Esophagus muscularis mucosa (tissue), 4 donors: ENCODE results near the gene CAMSAP1. TPM values are rescaled to one million over a fixed set of nuclear protein-coding genes. Genes with fewer than 3 reads are reported as not detected.

Source experiments
- DNase-seq: peaks from one replicate; pipeline ENCODE4 v3.0.0-alpha.2; 2017; ENCODE audit errors: extremely low spot score
- H3K27ac ChIP-seq, 4 donors: fragments of 200-600 bp; sonication (generic); replicated peaks in 1 of 4; 1 replicate in 3 of 4; 2 replicates in 1 of 4; pipeline ENCODE4 v1.5.1; 2016 to 2019; ENCODE audit warnings: mild to moderate bottlenecking in 1 of 4
- H3K27me3 ChIP-seq, 4 donors: fragments of 200-600 bp; sonication (generic); one replicate each; pipeline versions ENCODE4 v1.5.1 to v1.6.0; 2016 to 2019
- H3K36me3 ChIP-seq, 4 donors: fragments of 200-600 bp; sonication (generic); one replicate each; pipeline ENCODE4 v1.5.1; 2016 to 2019
- H3K4me1 ChIP-seq, 4 donors: fragments of 200-600 bp; sonication (generic); one replicate each; pipeline ENCODE4 v1.5.1; 2016 to 2019
- H3K4me3 ChIP-seq, 4 donors: fragments of 200-600 bp; sonication (generic); 1 replicate in 2 of 4; 2 replicates in 2 of 4; pipeline ENCODE4 v1.5.1; 2016 to 2019; ENCODE audit warnings: mild to moderate bottlenecking in 4 of 4, moderate library complexity in 1 of 4
- H3K9me3 ChIP-seq, 4 donors: fragments of 200-600 bp; sonication (generic); 1 replicate in 3 of 4; 2 replicates in 1 of 4; pipeline ENCODE4 v1.5.1; 2016 to 2019
- EP300 ChIP-seq: sonication (generic); formaldehyde crosslinking; IDR thresholded peaks from one replicate; pipeline ENCODE4 v1.6.1; 2017; ENCODE audit warnings: antibody characterized with exemption
- POLR2A ChIP-seq: fragments of 450-650 bp; IDR thresholded peaks from one replicate; pipeline ENCODE4 v1.6.1; 2017; ENCODE audit warnings: antibody characterized with exemption, moderate library complexity, mild to moderate bottlenecking, low read depth
- POLR2AphosphoS5 ChIP-seq, 2 donors: sonication (generic); formaldehyde crosslinking; IDR thresholded peaks; one replicate each; pipeline ENCODE4 v1.6.1; 2017; ENCODE audit warnings: antibody characterized with exemption in 2 of 2
- WGBS: methylation state at CpG from one replicate; pipeline ENCODE4 v1.1.5; 2018; 5-methylcytosine and 5-hydroxymethylcytosine counted together
- intact Hi-C: fragments of 100-400 bp; cut with DNase I; formaldehyde crosslinking; loops from one replicate; pipeline ENCODE4 v1.15.1; 2023
- total RNA-seq, 4 donors: library from RNA; depleted of rRNA; stranded (reverse); fragments of >200 nt; gene quantifications; one replicate each; pipeline versions ENCODE4 v1.1.0 to v1.2.1, GENCODE V29; 2016
- TF ChIP-seq, protein P1 (sequence below), 3 experiments: fragments of 200-600 bp in 2 of 3; fragments of 450-650 bp in 1 of 3; sonication (generic) in 2 of 3; IDR thresholded peaks; one replicate each; pipeline ENCODE4 v1.5.1; 2017 to 2019; ENCODE audit warnings: antibody characterized with exemption in 3 of 3, mild to moderate bottlenecking in 2 of 3, moderate library complexity in 1 of 3

CAMSAP1 gene
- total RNA-seq, 4 donors from 2014 or later, result 21.0 to 52.7 (median 30.5) TPM

DNA sequence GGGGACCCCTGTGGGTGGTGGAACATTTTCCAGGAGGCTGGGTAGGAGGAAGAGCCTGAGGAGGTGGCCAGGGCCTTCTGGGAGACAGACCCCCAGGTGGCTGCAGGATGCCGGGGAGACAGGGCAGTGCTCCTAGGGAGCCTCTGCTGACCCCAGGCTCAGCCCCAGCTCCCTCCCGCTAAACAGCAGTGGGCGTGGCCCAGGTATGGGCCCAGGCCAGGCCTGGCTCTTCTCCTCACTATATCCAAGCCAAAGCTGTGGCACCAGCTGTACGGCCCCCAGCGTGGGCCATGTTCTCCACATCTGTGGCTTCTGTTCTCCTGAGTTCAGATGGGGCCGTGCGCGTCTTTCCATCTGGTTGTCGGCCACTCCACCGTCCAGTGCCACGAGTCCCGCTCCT, 146.9 kb downstream of the CAMSAP1 start:
- H3K4me1 ChIP-seq, result no peaks in the 10 kb centered on the region
- peaks cover 0 to 8% (median 3%) of the 10 kb centered on the region in 4 donors for H3K9me3 ChIP-seq
- intact Hi-C loops, result no loop called here
- no peak overlapping the region for H3K4me3 ChIP-seq
- H3K27me3 ChIP-seq, result peaks cover 0 to 19% (median 0%) of the 10 kb centered on the region in 4 donors
- WGBS, result 79% methylated on average over 12 of the region's 12 CpGs
- no peak for DNase-seq
- no peak overlapping the region for H3K27ac ChIP-seq
- TF ChIP-seq POLR2AphosphoS5 (IDR thresholded peaks at IDR 0.05) (no peak), POLR2A (no peak), EP300 (no peak)
- TF ChIP-seq, protein P1, sequence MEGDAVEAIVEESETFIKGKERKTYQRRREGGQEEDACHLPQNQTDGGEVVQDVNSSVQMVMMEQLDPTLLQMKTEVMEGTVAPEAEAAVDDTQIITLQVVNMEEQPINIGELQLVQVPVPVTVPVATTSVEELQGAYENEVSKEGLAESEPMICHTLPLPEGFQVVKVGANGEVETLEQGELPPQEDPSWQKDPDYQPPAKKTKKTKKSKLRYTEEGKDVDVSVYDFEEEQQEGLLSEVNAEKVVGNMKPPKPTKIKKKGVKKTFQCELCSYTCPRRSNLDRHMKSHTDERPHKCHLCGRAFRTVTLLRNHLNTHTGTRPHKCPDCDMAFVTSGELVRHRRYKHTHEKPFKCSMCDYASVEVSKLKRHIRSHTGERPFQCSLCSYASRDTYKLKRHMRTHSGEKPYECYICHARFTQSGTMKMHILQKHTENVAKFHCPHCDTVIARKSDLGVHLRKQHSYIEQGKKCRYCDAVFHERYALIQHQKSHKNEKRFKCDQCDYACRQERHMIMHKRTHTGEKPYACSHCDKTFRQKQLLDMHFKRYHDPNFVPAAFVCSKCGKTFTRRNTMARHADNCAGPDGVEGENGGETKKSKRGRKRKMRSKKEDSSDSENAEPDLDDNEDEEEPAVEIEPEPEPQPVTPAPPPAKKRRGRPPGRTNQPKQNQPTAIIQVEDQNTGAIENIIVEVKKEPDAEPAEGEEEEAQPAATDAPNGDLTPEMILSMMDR (IDR thresholded peaks at IDR 0.05), result no peak
- H3K36me3 ChIP-seq, result no peaks in the 10 kb centered on the region

DNA sequence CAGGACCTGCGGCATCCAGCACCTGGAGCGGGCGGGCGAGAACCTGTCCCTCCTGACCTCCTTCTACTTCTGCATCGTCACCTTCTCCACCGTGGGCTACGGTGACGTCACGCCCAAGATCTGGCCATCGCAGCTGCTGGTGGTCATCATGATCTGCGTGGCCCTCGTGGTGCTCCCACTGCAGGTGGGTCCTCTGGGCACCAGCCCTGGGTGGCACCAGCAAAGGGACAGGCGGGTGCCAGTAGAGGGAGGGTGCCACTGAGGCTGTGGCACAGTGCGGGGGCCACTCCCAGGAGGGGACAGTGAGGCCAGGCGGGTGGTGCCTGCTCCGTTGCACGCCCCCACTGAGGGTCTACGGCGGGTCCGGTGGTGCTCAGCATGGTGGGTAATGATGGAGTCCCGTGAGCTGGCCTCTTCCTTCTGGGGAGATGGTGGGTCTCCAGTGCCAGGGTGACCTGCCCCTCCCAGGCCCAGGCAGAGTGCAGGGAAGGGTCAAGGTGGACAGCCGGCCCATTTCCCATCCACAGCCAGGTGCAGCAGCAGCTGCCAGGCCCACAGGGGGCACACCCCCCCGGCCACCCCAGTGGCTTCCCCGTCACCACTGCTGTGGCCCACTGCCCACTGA, 147.6 kb downstream of the CAMSAP1 start:
- H3K4me3 ChIP-seq, result no peak overlapping the region
- no peaks in the 10 kb centered on the region for H3K4me1 ChIP-seq
- peaks cover 0 to 4% (median 0%) of the 10 kb centered on the region in 4 donors for H3K9me3 ChIP-seq
- TF ChIP-seq, protein P1 (IDR thresholded peaks at IDR 0.05), result no peak
- no peak for TF ChIP-seq POLR2A
- no peak for TF ChIP-seq POLR2AphosphoS5 (IDR thresholded peaks at IDR 0.05)
- TF ChIP-seq EP300, result no peak
- no peak overlapping the region for H3K27ac ChIP-seq
- no peak for DNase-seq
- H3K27me3 ChIP-seq, result peaks cover 0 to 23% (median 0%) of the 10 kb centered on the region in 4 donors
- intact Hi-C loops, result no loop called here
- H3K36me3 ChIP-seq, result no peaks in the 10 kb centered on the region
- 93% methylated on average over 22 of the region's 24 CpGs for WGBS

DNA sequence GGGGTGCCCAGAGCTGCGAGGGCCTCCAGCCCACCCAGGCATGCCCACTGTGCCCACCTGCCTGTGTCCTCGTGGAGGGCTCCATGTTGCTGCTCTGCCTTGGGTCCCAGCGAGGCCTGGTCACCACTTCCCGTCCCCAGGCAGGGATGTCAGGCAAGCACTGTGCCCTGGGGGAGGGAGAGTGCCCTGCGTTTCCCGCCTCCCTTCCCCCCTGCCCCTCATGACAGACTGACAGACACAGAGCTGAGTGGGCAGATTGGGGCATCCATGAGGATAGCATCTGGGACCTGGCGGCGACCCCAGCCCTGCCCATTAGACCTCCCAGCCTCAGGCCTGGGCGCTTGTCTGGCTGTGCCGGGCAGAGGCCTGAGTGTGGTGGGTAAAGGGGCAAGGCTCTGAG, 148.5 kb downstream of the CAMSAP1 start:
- Histone ChIP-seq H3K4me1 (no peaks in the 10 kb centered on the region), H3K27me3 (peaks cover 0 to 31% (median 0%) of the 10 kb centered on the region in 4 donors), H3K9me3 (peaks cover 0 to 4% (median 0%) of the 10 kb centered on the region in 4 donors), H3K27ac (no peak overlapping the region), H3K36me3 (no peaks in the 10 kb centered on the region), H3K4me3 (no peak overlapping the region)
- no peak for DNase-seq
- 89% methylated on average over 8 of the region's 10 CpGs for WGBS
- intact Hi-C loops, result no loop called here
- TF ChIP-seq, protein P1 (IDR thresholded peaks at IDR 0.05), result no peak
- no peak for TF ChIP-seq POLR2AphosphoS5 (IDR thresholded peaks at IDR 0.05)
- TF ChIP-seq EP300, result no peak
- no peak for TF ChIP-seq POLR2A

Other genes with a start within 250 kb of the CAMSAP1 start
- not detected for gene LCN9, start 244.2 kb downstream of the CAMSAP1 start, total RNA-seq
- not detected for gene SOHLH1, start 208.1 kb downstream of the CAMSAP1 start, total RNA-seq
- gene KCNT1, start 205.4 kb downstream of the CAMSAP1 start, total RNA-seq, result under 1 TPM in 2 of 4 donors, not detected in 2; 0.06 to 0.17 TPM
- gene UBAC1, start 53.8 kb upstream of the CAMSAP1 start, total RNA-seq, result 10 to 100 TPM; 61.6 to 77.2 (median 67.3) TPM
- gene NACC2, start 187.7 kb upstream of the CAMSAP1 start, total RNA-seq, result 100 to 1,000 TPM in 3 of 4 donors, 10 to 100 TPM in 1; 93.8 to 192 (median 142) TPM
- gene TMEM250, start 211.3 kb upstream of the CAMSAP1 start, total RNA-seq, result 10 to 100 TPM; 33.6 to 77.6 (median 59.4) TPM